Peyer's patch (tissue), 4 donors: ENCODE data around the gene RREB1. TPM values are rescaled to one million over a fixed set of nuclear protein-coding genes. Genes with fewer than 3 reads are reported as not detected.

Experiments used
- DNase-seq, 3 donors: peaks; one replicate each; pipeline ENCODE4 v3.0.0-alpha.2; 2017 to 2019
- H3K27ac ChIP-seq, 4 donors: fragments of 200-600 bp; sonication (generic); one replicate each; pipeline ENCODE4 v1.5.1; 2016 to 2019
- H3K27me3 ChIP-seq, 2 donors: fragments of 200-600 bp; sonication (generic); one replicate each; pipeline ENCODE4 v1.5.1; 2019
- H3K36me3 ChIP-seq, 3 donors: fragments of 200-600 bp; sonication (generic); one replicate each; pipeline ENCODE4 v1.5.1; 2016 to 2019
- H3K4me1 ChIP-seq, 4 donors: fragments of 200-600 bp; sonication (generic); one replicate each; pipeline ENCODE4 v1.5.1; 2016 to 2019
- H3K4me3 ChIP-seq, 4 donors: fragments of 200-600 bp; sonication (generic); 1 replicate in 3 of 4; 2 replicates in 1 of 4; pipeline ENCODE4 v1.5.1; 2016 to 2019; ENCODE audit warnings: mild to moderate bottlenecking in 1 of 4
- H3K9me3 ChIP-seq, 4 donors: fragments of 200-600 bp; sonication (generic); one replicate each; pipeline ENCODE4 v1.5.1; 2016 to 2019; ENCODE audit warnings: mild to moderate bottlenecking in 1 of 4
- CTCF ChIP-seq, 6 experiments: fragments of 450-650 bp in 4 of 6; fragments of 200-600 bp in 2 of 6; sonication (generic) in 1 of 6; IDR thresholded peaks; one replicate each; pipeline ENCODE4 v1.5.1; 2017 to 2019; ENCODE audit warnings: antibody characterized with exemption in 6 of 6, mild to moderate bottlenecking in 3 of 6, moderate library complexity in 1 of 6
- POLR2A ChIP-seq, 2 donors: fragments of 450-650 bp; IDR thresholded peaks; one replicate each; pipeline ENCODE4 v1.5.1; 2017; ENCODE audit warnings: antibody characterized with exemption in 2 of 2, mild to moderate bottlenecking in 2 of 2, moderate library complexity in 2 of 2
- total RNA-seq, 4 donors: library from RNA; depleted of rRNA; stranded (reverse); fragments of >200 nt; gene quantifications; one replicate each; pipeline ENCODE4 v1.1.0, GENCODE V29; 2016

RREB1 gene
- total RNA-seq, 4 donors from 2014 or later: 65.0 to 118 (median 113) TPM

- no peaks in the 10 kb centered on the region for H3K27me3 ChIP-seq
- peaks cover 0 to 15% (median 0%) of the 10 kb centered on the region in 4 donors for H3K4me1 ChIP-seq
- no peaks in the 10 kb centered on the region for H3K36me3 ChIP-seq
- no peak for DNase-seq
- no peak overlapping the region for H3K27ac ChIP-seq
- no peak overlapping the region for H3K4me3 ChIP-seq
- H3K9me3 ChIP-seq: no peaks in the 10 kb centered on the region
- no peak for TF ChIP-seq POLR2A (IDR thresholded peaks at IDR 0.05)
- TF ChIP-seq CTCF (IDR thresholded peaks at IDR 0.05): no peak
Observed at GRCh38 chr6:7100072-7100752, 7.5 kb upstream of the RREB1 start.

- no peak for TF ChIP-seq CTCF (IDR thresholded peaks at IDR 0.05)
- TF ChIP-seq POLR2A (IDR thresholded peaks at IDR 0.05): no peak
- H3K27ac ChIP-seq: no peak overlapping the region
- DNase-seq: no peak
- no peaks in the 10 kb centered on the region for H3K36me3 ChIP-seq
- no peaks in the 10 kb centered on the region for H3K27me3 ChIP-seq
- H3K4me3 ChIP-seq: no peak overlapping the region
- no peaks in the 10 kb centered on the region for H3K9me3 ChIP-seq
- H3K4me1 ChIP-seq: peaks cover 0 to 15% (median 0%) of the 10 kb centered on the region in 4 donors
Observed at GRCh38 chr6:7100753-7101081, 7.0 kb upstream of the RREB1 start.

- no peaks in the 10 kb centered on the region for H3K27me3 ChIP-seq
- no peak overlapping the region for H3K4me3 ChIP-seq
- no peak for TF ChIP-seq CTCF (IDR thresholded peaks at IDR 0.05)
- no peaks in the 10 kb centered on the region for H3K9me3 ChIP-seq
- DNase-seq: no peak
- H3K4me1 ChIP-seq: peaks cover 0 to 15% (median 0%) of the 10 kb centered on the region in 4 donors
- no peak overlapping the region for H3K27ac ChIP-seq
- no peaks in the 10 kb centered on the region for H3K36me3 ChIP-seq
Observed at GRCh38 chr6:7101290-7101689, 6.5 kb upstream of the RREB1 start.

GRCh38 chr6:7104752-7105151, 3.0 kb upstream of the RREB1 start:
- no peak for DNase-seq
- Histone ChIP-seq H3K4me3 (no peak overlapping the region), H3K27ac (no peak overlapping the region), H3K36me3 (no peaks in the 10 kb centered on the region), H3K27me3 (no peaks in the 10 kb centered on the region), H3K4me1 (peaks cover 0 to 6% (median 1%) of the 10 kb centered on the region in 4 donors), H3K9me3 (no peaks in the 10 kb centered on the region)
- TF ChIP-seq POLR2A (IDR thresholded peaks at IDR 0.05) (no peak), CTCF (IDR thresholded peaks at IDR 0.05) (no peak)

- Histone ChIP-seq H3K4me3 (peak overlapping the region in 3 of 4 donors; percentile 79 to 95 (median 92)), H3K4me1 (peaks cover 0 to 15% (median 2%) of the 10 kb centered on the region in 4 donors), H3K36me3 (no peaks in the 10 kb centered on the region), H3K27ac (peak overlapping the region; percentile 89 to 98 (median 95)), H3K9me3 (no peaks in the 10 kb centered on the region), H3K27me3 (no peaks in the 10 kb centered on the region)
- TF ChIP-seq POLR2A (IDR thresholded peaks at IDR 0.05): no peak
- no peak for DNase-seq
Observed at GRCh38 chr6:7106215-7106751, 1.5 kb upstream of the RREB1 start.

- Histone ChIP-seq H3K36me3 (no peaks in the 10 kb centered on the region), H3K27me3 (no peaks in the 10 kb centered on the region), H3K4me3 (peak overlapping the region; percentile 79 to 96 (median 94)), H3K27ac (peak overlapping the region; percentile 89 to 98 (median 95)), H3K4me1 (peaks cover 0 to 22% (median 2%) of the 10 kb centered on the region in 4 donors), H3K9me3 (no peaks in the 10 kb centered on the region)
- TF ChIP-seq CTCF (IDR thresholded peaks at IDR 0.05) (peak; percentile 22 to 57 (median 36)), POLR2A (IDR thresholded peaks at IDR 0.05) (peak in 1 of 2 donors; percentile 10)
- DNase-seq: peak; percentile 67 to 78 (median 70)
Observed at GRCh38 chr6:7106752-7107577, 796 bp upstream of the RREB1 start.
